Calu3 (cell line): ENCODE measurements around the gene EIPR1. TPM values are rescaled to one million over a fixed set of nuclear protein-coding genes. Genes with fewer than 3 reads are reported as not detected.

Experiments
- BruUV-seq: library from RNA; stranded (reverse); fragments of 400-500 nt; replicated peaks from 2 replicates; lab custom pipeline; 2021; lab: Mats Ljungman, UMichigan
- CTCF ChIA-PET: fragments of 300-600 bp; sonication (Branson Sonifier 250); formaldehyde crosslinking; loops from one replicate; lab custom pipeline; 2022; ENCODE audit warnings: antibody characterized with exemption; lab: Charles Lee
- DNase-seq: peaks from one replicate; pipeline ENCODE4 v3.0.0; 2022
- H3K27ac Mint-ChIP-seq: one replicate; pipeline ENCODE4 v1.8.0; 2022; ENCODE audit warnings: mixed read lengths; ENCODE audit not compliant: unreplicated experiment
- H3K27me3 Mint-ChIP-seq: one replicate; pipeline ENCODE4 v1.8.0; 2022; ENCODE audit warnings: mixed read lengths; ENCODE audit not compliant: unreplicated experiment
- H3K36me3 Mint-ChIP-seq: one replicate; pipeline ENCODE4 v1.8.0; 2022; ENCODE audit warnings: mild to moderate bottlenecking, moderate library complexity, mixed read lengths; ENCODE audit not compliant: insufficient read depth, unreplicated experiment
- H3K4me1 Mint-ChIP-seq: one replicate; pipeline ENCODE4 v1.8.0; 2022; ENCODE audit warnings: mild to moderate bottlenecking, low read depth, mixed read lengths; ENCODE audit not compliant: unreplicated experiment
- H3K4me3 Mint-ChIP-seq: one replicate; pipeline ENCODE4 v1.8.0; 2022; ENCODE audit warnings: mild to moderate bottlenecking, low read depth, moderate library complexity, mixed read lengths; ENCODE audit not compliant: unreplicated experiment
- H3K9me3 Mint-ChIP-seq: one replicate; pipeline ENCODE4 v1.8.0; 2022; ENCODE audit warnings: low read depth, mixed read lengths; ENCODE audit not compliant: unreplicated experiment
- CTCF ChIP-seq: fragments of 200-600 bp; IDR thresholded peaks from one replicate; pipeline ENCODE4 v1.8.0; 2022; ENCODE audit warnings: antibody characterized with exemption; ENCODE audit not compliant: unreplicated experiment
- intact Hi-C: fragments of 100-400 bp; cut with micrococcal nuclease; formaldehyde crosslinking; loops from one replicate; pipeline ENCODE4 v1.10.0; 2022; ENCODE audit not compliant: unreplicated experiment
- total RNA-seq: library from RNA; stranded (reverse); gene quantifications from 2 replicates; pipeline ENCODE4 v1.2.3, GENCODE V29; 2022

Gene EIPR1
- total RNA-seq, 1 experiment from 2014 or later = 31.7 TPM

DNA sequence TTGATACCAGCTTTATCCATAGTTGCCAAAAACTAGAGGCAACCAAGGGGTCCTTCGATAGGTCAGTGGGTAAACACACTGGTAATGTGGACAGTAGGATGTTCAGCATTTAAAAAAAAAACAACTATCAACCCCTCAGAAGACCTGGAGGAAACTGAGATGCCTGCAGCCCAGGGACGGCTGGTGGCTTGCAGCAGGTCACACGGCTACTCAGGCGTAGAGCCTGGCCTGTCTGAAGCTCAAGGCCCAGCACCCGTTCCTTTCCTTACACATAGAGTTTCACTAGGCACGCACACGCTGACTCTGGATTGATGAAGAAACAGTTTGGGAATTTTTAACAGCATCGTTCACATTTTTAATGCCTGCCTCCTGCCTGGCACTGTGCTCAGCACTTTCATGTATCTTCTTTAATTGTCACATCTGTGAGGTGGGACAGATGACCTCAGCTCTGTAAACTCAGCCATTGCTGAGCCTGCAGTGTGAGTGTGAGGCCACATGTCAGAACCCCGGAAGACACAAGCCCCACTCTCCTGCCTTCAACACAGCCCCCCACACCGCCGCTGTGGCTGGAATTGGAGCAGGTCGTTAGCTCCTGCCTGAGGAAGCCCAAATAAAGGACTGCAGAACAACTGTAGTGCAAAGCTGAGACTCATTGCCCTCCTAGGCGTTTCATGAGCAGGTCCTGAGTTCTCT, 42.6 kb upstream of the EIPR1 start:
- DNase-seq = no peak
- Mint-ChIP-seq H3K4me3 (no peak overlapping the region), H3K9me3 (no peaks in the 10 kb centered on the region), H3K27ac (no peak overlapping the region), H3K4me1 (peaks cover 8% of the 10 kb centered on the region), H3K27me3 (no peaks in the 10 kb centered on the region), H3K36me3 (peaks cover 27% of the 10 kb centered on the region)
- no peak for TF ChIP-seq CTCF
- CTCF ChIA-PET = no interaction called here
- intact Hi-C loops = no loop called here
- no TSS peak for BruUV-seq

DNA sequence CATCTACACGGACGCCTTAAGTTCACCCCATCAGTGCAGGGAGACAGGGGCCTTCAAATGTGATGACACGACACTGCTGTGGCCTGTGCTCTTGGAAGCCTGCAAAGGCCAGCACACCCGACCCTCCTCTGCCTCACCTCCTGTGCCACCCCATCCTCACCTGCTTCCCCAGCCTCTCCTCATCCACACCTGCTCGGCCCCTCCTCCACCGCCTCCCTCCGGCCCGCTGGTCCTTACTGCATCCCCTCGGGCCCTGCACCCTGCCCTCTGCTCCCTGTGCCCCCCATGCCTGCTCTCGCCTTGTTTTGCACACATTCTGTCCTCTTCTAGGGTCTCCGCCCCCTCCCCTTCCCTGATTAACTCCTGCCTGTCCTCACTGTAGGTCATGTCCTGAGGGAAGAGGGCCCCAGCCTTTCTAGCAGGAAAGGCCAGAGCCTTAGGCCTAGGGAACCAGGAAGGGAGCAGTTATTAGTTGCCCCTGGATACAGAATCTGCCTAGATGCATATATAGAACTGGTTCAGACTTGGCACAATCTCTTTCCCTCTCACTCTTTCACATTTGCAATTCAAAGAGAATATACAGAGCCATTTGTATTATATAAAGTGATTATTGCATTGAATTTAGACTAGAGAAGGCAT, 41.3 kb upstream of the EIPR1 start:
- Mint-ChIP-seq H3K4me1 (peaks cover 5% of the 10 kb centered on the region), H3K27ac (no peak overlapping the region), H3K36me3 (peaks cover 19% of the 10 kb centered on the region), H3K27me3 (no peaks in the 10 kb centered on the region), H3K4me3 (no peak overlapping the region), H3K9me3 (no peaks in the 10 kb centered on the region)
- BruUV-seq = no TSS peak
- DNase-seq = no peak
- intact Hi-C loops = no loop called here
- no peak for TF ChIP-seq CTCF
- CTCF ChIA-PET = no interaction called here

- intact Hi-C loops = no loop called here
- DNase-seq = no peak
- Mint-ChIP-seq H3K9me3 (no peaks in the 10 kb centered on the region), H3K4me3 (no peak overlapping the region), H3K36me3 (no peaks in the 10 kb centered on the region), H3K27ac (no peak overlapping the region), H3K27me3 (no peaks in the 10 kb centered on the region), H3K4me1 (no peaks in the 10 kb centered on the region)
- CTCF ChIA-PET = interaction anchor here (0.6 kb wide), 1 partner anchor 10 kb away, joined by 3 read pairs; no protein-coding TSS in a partner anchor
- BruUV-seq = no TSS peak
- TF ChIP-seq CTCF = no peak
These were observed 36.7 kb upstream of the EIPR1 start for GRCh38 chr2:3414133-3414860.

DNA sequence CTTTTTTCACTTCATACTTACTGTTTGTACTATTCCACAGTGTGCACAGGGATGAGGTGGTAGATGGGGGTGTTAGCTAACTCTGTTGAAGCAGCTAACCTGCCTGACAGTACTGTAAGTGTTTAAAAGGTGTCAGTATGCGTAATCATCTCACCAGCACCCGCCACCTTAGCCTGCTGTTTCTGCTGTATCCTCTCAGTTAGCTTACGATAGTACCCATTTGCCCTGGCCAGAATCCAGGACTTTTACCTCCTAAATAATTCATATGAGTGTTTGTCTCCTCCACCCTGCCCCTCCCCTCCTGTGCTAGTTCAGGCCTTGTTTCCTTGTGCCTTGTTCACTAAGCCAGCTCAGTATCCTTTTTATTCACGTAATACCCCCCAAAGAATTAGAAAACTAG, 36.1 kb upstream of the EIPR1 start:
- intact Hi-C loops = no loop called here
- Mint-ChIP-seq H3K9me3 (no peaks in the 10 kb centered on the region), H3K27ac (no peak overlapping the region), H3K27me3 (no peaks in the 10 kb centered on the region), H3K4me1 (no peaks in the 10 kb centered on the region), H3K36me3 (no peaks in the 10 kb centered on the region), H3K4me3 (no peak overlapping the region)
- CTCF ChIA-PET = interaction anchor here (0.6 kb wide), 1 partner anchor 10 kb away, joined by 3 read pairs; no protein-coding TSS in a partner anchor
- no TSS peak for BruUV-seq
- no peak for DNase-seq
- no peak for TF ChIP-seq CTCF
